ENCODE measurements around the gene GRID2.

GRID2 gene

DNA sequence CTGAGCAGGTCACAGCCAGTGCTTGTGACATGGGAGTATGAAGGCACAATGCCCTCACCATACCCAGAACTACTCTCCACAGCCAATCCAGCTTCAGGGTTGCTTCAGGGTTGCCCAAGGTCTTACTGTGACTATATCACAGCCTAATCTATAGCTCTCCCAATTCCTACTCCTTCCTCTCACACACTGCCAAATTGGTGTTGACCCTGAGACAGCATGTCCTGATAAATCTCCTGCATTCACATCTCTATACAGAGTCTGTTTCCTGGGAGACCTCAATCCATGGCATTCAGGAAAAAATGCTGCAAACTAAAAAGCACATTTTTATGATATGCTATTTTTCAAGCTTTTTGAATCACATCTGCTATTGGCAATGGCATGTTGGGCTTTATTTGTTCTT, 456.7 kb downstream of the GRID2 start:
- Histone ChIP-seq H3K9me3 (ENCODE audit: insufficient read depth, low read depth, low read length) (no peaks in the 10 kb centered on the region), H3K4me1 (ENCODE audit: insufficient read depth, low read length) (0 out of 2 replicates have a peak, but pooled peaks cover 5% of the 10 kb centered on the region), H3K27me3 (ENCODE audit: insufficient read depth, low read length) (no peaks in the 10 kb centered on the region), H3K9ac (ENCODE audit: low read depth, low read length) (no peak overlapping the region), H3K27ac (ENCODE audit: low read length) (no peak overlapping the region), H3K36me3 (ENCODE audit: insufficient read depth, low read depth, low read length) (no peaks in the 10 kb centered on the region), H3K4me3 (ENCODE audit: low read length) (no peak overlapping the region)

DNA sequence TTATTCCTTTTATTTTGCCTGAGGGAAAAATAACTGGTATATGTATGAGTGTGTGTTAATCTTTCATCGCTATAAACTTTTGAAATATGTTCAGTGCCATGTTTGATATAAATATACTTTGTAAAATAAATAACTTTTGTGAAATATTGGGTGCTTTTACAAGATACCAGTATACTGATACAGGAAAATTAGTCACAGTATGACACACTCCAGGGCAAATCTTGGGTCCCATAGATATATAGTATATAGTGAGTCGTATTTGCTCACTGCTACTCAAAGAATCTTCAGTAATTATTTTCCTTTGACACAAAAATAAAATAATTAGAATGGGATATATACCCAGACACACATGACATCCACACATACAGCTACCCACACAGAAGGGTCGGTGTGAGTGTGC, 472.3 kb downstream of the GRID2 start:
- Histone ChIP-seq H3K4me3 (ENCODE audit: low read length) (no peak overlapping the region), H3K27ac (ENCODE audit: low read length) (no peak overlapping the region), H3K9ac (ENCODE audit: low read depth, low read length) (no peak overlapping the region), H3K36me3 (ENCODE audit: insufficient read depth, low read depth, low read length) (no peaks in the 10 kb centered on the region), H3K9me3 (ENCODE audit: insufficient read depth, low read depth, low read length) (no peaks in the 10 kb centered on the region), H3K4me1 (ENCODE audit: insufficient read depth, low read length) (no peaks in the 10 kb centered on the region), H3K27me3 (ENCODE audit: insufficient read depth, low read length) (no peaks in the 10 kb centered on the region)

DNA sequence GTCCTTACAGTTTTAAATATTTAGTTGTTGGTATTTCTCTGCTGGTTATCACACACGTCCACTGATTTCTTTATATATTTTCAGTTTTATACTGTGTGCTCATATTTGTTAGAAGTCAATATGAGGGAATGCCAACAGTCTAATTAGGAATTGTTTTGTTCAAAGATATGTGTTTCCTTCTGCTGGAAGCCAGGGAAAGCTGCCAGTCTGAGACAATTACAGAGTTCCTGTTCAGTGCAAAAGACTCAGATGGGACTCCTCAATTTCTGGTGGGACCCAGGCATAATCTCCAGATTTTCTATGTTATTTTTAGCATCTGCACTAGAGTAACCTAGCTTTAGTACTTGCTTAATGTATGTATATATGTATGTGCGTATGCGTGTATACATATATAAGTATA, 486.0 kb downstream of the GRID2 start:
- no peak overlapping the region for H3K9ac ChIP-seq (ENCODE audit: low read depth, low read length)
- H3K9me3 ChIP-seq (ENCODE audit: insufficient read depth, low read depth, low read length): no peaks in the 10 kb centered on the region
- no peaks in the 10 kb centered on the region for H3K27me3 ChIP-seq (ENCODE audit: insufficient read depth, low read length)
- H3K36me3 ChIP-seq (ENCODE audit: insufficient read depth, low read depth, low read length): no peaks in the 10 kb centered on the region
- no peak overlapping the region for H3K4me3 ChIP-seq (ENCODE audit: low read length)
- H3K4me1 ChIP-seq (ENCODE audit: insufficient read depth, low read length): no peaks in the 10 kb centered on the region
- H3K27ac ChIP-seq (ENCODE audit: low read length): no peak overlapping the region

DNA sequence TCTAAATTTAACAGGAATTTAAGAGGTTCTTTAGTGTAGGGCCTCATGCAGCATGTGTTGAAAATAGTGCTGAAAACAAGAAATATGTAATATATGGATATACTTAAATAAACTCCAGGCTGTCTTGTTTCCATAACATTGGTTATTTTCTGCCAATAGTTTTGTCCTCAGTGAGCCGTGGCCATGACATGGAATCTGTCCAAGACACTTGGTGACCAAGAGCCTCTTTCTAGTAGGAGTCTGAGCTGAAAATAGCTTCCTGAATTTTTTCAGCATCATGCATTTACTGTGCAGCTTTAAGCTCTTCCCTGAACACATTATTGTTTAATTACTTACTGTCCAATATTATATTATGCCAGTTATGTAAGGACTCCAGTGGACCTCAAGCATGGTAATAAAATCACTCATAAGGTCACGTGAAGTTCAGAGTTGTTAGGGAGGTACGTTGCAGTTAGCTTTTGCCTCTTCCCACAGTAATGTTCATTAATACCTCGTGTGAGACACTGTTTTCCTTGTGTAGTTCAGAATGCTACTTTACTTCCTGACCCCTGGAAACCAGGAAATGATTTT, 488.2 kb downstream of the GRID2 start:
- Histone ChIP-seq H3K4me3 (ENCODE audit: low read length) (no peak overlapping the region), H3K27me3 (ENCODE audit: insufficient read depth, low read length) (no peaks in the 10 kb centered on the region), H3K9me3 (ENCODE audit: insufficient read depth, low read depth, low read length) (no peaks in the 10 kb centered on the region), H3K27ac (ENCODE audit: low read length) (no peak overlapping the region), H3K36me3 (ENCODE audit: insufficient read depth, low read depth, low read length) (no peaks in the 10 kb centered on the region), H3K4me1 (ENCODE audit: insufficient read depth, low read length) (no peaks in the 10 kb centered on the region), H3K9ac (ENCODE audit: low read depth, low read length) (no peak overlapping the region)

DNA sequence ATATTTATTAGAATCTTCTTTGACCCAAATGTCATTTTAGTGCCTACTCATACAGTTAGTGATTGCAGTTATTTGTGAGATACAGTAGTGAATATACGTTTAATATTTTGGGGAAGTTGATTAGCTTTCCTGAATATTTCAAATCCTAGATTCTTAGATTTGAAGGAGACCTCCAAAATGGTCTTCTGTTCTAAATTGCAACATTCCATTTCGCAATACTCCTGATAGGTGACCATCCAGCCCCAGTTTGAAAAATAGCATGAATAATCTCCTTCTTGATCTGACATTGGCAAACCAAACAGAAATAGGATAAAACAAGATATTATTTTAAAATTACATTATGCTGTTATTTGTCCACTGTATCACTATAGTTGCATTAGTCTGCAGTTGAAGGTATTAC, 505.6 kb downstream of the GRID2 start:
- no peaks in the 10 kb centered on the region for H3K36me3 ChIP-seq (ENCODE audit: insufficient read depth, low read depth, low read length)
- H3K27me3 ChIP-seq (ENCODE audit: insufficient read depth, low read length): no peaks in the 10 kb centered on the region
- H3K9me3 ChIP-seq (ENCODE audit: insufficient read depth, low read depth, low read length): no peaks in the 10 kb centered on the region
- no peak overlapping the region for H3K4me3 ChIP-seq (ENCODE audit: low read length)
- no peak overlapping the region for H3K27ac ChIP-seq (ENCODE audit: low read length)
- no peak overlapping the region for H3K9ac ChIP-seq (ENCODE audit: low read depth, low read length)
- no peaks in the 10 kb centered on the region for H3K4me1 ChIP-seq (ENCODE audit: insufficient read depth, low read length)

DNA sequence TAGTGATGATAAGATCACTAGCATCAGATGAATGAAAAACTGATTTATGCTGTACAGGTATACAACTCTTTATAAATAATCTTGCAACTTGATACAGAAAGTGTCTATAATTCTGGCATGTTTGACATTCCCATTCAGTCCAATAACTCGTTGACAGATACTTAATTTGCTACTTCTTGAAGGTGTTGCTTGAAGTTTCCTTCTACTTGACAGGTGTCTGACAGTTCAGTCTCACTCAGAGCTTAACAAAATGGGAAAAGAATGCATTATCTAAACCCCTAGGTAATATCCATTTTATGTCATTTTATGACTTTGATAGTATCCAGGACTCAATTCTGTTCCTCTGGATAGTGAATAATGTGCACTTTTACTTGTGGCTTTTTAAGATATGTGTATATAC, 508.9 kb downstream of the GRID2 start:
- no peak overlapping the region for H3K4me3 ChIP-seq (ENCODE audit: low read length)
- no peak overlapping the region for H3K27ac ChIP-seq (ENCODE audit: low read length)
- no peaks in the 10 kb centered on the region for H3K4me1 ChIP-seq (ENCODE audit: insufficient read depth, low read length)
- no peaks in the 10 kb centered on the region for H3K36me3 ChIP-seq (ENCODE audit: insufficient read depth, low read depth, low read length)
- H3K27me3 ChIP-seq (ENCODE audit: insufficient read depth, low read length): no peaks in the 10 kb centered on the region
- no peaks in the 10 kb centered on the region for H3K9me3 ChIP-seq (ENCODE audit: insufficient read depth, low read depth, low read length)
- no peak overlapping the region for H3K9ac ChIP-seq (ENCODE audit: low read depth, low read length)

DNA sequence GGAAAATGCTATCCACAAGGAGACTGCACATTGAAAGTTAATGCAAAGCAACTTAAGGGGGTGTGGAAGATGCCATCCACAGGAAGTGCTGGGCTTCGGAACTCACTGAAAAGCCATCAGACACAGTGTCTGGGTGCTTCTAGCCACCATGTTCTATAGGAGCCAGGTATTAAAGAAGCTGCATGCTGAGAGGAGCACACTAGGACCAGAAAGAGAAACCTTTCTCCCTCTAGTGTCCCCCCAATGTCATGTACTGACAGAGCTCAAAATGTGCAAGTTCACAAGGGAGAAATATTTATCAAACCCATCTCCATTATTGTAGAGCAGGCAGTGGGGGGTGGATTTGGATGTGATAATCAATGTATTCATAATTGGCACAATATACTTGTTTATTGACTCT, 510.9 kb downstream of the GRID2 start:
- Histone ChIP-seq H3K36me3 (ENCODE audit: insufficient read depth, low read depth, low read length) (no peaks in the 10 kb centered on the region), H3K27me3 (ENCODE audit: insufficient read depth, low read length) (no peaks in the 10 kb centered on the region), H3K4me3 (ENCODE audit: low read length) (no peak overlapping the region), H3K9ac (ENCODE audit: low read depth, low read length) (no peak overlapping the region), H3K27ac (ENCODE audit: low read length) (no peak overlapping the region), H3K9me3 (ENCODE audit: insufficient read depth, low read depth, low read length) (no peaks in the 10 kb centered on the region), H3K4me1 (ENCODE audit: insufficient read depth, low read length) (no peaks in the 10 kb centered on the region)

DNA sequence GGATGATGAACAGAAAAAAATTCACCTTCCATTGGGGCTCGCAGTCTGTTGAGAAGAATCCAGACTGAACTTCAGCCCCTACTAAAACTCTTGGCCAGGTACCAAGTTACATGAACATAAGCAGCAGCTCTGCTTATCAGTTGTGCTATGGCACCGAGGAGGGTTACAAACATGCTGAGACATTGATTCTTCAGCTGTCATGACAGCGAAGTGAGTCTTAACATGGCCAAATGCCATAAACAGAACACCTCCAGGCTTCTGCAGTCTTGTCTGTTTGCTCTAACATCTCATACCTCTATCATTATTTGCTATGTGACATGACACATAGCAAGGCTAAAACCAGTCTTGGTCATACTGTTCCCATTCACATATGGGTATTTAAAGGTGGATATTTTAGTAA, 521.5 kb downstream of the GRID2 start:
- Histone ChIP-seq H3K36me3 (ENCODE audit: insufficient read depth, low read depth, low read length) (no peaks in the 10 kb centered on the region), H3K9ac (ENCODE audit: low read depth, low read length) (no peak overlapping the region), H3K27ac (ENCODE audit: low read length) (no peak overlapping the region), H3K4me3 (ENCODE audit: low read length) (no peak overlapping the region), H3K27me3 (ENCODE audit: insufficient read depth, low read length) (no peaks in the 10 kb centered on the region), H3K4me1 (ENCODE audit: insufficient read depth, low read length) (no peaks in the 10 kb centered on the region), H3K9me3 (ENCODE audit: insufficient read depth, low read depth, low read length) (no peaks in the 10 kb centered on the region)

DNA sequence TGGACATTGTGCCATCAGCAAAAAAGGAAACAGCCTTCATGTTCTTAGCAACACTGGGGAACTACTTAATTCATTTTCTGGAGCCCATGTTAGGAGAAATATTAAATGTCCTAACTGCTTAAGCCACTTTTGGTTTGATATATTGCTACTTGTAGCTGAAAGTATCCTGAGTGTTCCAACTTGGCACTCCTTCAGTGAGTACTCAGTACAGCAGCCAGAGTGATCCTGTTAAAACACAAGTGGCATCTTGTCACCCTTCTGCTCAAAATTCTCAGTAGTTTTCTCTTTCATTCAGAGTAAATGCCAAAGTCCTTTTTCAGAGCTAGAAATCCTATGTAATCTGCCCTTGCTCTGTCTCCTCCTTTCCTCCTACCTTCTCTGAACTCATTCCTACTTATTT, 522.0 kb downstream of the GRID2 start:
- H3K4me3 ChIP-seq (ENCODE audit: low read length): no peak overlapping the region
- H3K27ac ChIP-seq (ENCODE audit: low read length): no peak overlapping the region
- H3K27me3 ChIP-seq (ENCODE audit: insufficient read depth, low read length): no peaks in the 10 kb centered on the region
- H3K4me1 ChIP-seq (ENCODE audit: insufficient read depth, low read length): no peaks in the 10 kb centered on the region
- H3K9me3 ChIP-seq (ENCODE audit: insufficient read depth, low read depth, low read length): no peaks in the 10 kb centered on the region
- no peak overlapping the region for H3K9ac ChIP-seq (ENCODE audit: low read depth, low read length)
- H3K36me3 ChIP-seq (ENCODE audit: insufficient read depth, low read depth, low read length): no peaks in the 10 kb centered on the region

DNA sequence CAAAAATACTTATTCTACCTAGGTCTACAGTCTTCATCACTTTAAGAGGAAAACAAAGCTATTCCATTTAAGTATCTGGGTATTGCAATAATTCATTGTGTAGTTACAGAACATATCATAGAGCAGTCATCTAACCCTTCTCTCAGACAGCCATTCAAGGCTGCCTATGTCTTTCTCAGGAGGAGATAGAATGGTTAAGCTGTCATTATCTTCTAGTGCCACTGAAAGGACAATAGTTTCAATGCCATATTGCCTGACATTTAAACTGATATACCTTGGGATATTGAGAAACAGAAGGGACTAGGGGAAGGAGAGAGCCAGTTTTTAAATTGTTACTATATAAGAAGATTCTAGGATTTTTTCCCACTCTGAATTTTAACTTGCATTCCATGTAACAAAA, 527.0 kb downstream of the GRID2 start:
- Histone ChIP-seq H3K27ac (ENCODE audit: low read length) (no peak overlapping the region), H3K36me3 (ENCODE audit: insufficient read depth, low read depth, low read length) (no peaks in the 10 kb centered on the region), H3K4me3 (ENCODE audit: low read length) (no peak overlapping the region), H3K9ac (ENCODE audit: low read depth, low read length) (no peak overlapping the region), H3K27me3 (ENCODE audit: insufficient read depth, low read length) (no peaks in the 10 kb centered on the region), H3K4me1 (ENCODE audit: insufficient read depth, low read length) (no peaks in the 10 kb centered on the region), H3K9me3 (ENCODE audit: insufficient read depth, low read depth, low read length) (no peaks in the 10 kb centered on the region)

DNA sequence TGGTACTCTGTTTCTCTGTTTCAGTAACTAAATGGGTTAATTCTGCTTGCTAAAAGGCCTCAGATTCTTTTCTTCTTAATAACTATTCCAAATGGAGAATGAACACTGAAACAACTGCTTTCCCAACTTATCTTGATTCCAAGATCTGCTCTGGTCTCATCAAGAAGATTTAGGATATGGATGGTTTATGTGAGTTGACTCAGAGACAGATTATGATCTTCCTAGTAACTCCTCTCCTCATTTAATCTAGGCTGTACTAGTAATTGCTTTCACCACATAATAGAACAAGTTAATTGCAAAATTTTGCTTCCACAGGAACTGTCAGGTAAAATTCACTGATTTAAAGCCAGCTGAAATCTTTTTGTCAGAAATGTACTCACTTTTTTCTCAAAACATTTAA, 537.1 kb downstream of the GRID2 start:
- no peak overlapping the region for H3K9ac ChIP-seq (ENCODE audit: low read depth, low read length)
- peaks cover 4% of the 10 kb centered on the region; the same call in 1 of the 2 replicates for H3K4me1 ChIP-seq (ENCODE audit: insufficient read depth, low read length)
- H3K4me3 ChIP-seq (ENCODE audit: low read length): no peak overlapping the region
- no peak overlapping the region for H3K27ac ChIP-seq (ENCODE audit: low read length)
- H3K9me3 ChIP-seq (ENCODE audit: insufficient read depth, low read depth, low read length): no peaks in the 10 kb centered on the region
- no peaks in the 10 kb centered on the region for H3K27me3 ChIP-seq (ENCODE audit: insufficient read depth, low read length)
- H3K36me3 ChIP-seq (ENCODE audit: insufficient read depth, low read depth, low read length): no peaks in the 10 kb centered on the region

DNA sequence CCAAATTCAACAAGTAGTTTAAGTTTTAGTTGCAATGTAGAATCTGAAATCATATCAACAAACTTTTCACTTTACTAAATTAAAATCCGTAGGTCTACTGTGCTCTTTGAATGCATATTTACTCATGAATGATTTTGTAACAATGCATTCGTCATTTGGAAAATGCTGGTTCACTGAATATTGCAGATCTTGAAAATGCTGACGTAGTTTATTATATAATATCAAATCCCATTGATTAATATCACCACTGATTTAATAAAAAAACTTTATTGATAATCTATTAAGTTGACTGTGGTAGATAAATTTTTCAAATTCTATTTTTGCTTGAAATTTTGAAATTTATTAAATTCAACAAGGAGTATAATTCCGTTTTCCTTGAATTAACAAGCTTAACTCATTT, 540.0 kb downstream of the GRID2 start:
- Histone ChIP-seq H3K4me3 (ENCODE audit: low read length) (no peak overlapping the region), H3K4me1 (ENCODE audit: insufficient read depth, low read length) (peaks cover 8% of the 10 kb centered on the region; the same call in 1 of the 2 replicates), H3K27me3 (ENCODE audit: insufficient read depth, low read length) (no peaks in the 10 kb centered on the region), H3K9me3 (ENCODE audit: insufficient read depth, low read depth, low read length) (no peaks in the 10 kb centered on the region), H3K27ac (ENCODE audit: low read length) (no peak overlapping the region), H3K36me3 (ENCODE audit: insufficient read depth, low read depth, low read length) (no peaks in the 10 kb centered on the region), H3K9ac (ENCODE audit: low read depth, low read length) (no peak overlapping the region)

DNA sequence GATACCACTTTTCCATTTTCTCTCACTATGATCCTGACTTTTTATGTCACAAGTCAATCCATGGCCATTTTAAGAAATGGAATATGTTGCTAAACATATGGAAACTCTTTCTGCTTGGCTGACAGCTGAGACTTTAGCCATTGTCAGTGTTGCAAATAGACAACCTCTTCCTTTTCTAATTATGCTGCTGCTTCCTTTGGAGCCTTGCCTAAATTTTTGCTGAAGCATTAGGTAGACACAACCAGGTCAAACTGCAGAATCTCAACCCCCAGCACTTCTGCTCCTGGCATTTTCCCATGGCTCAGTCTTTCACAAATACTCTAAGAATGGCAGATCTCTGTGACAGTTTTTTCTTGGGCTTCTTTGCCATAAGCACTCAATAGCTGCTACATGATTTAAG, 543.3 kb downstream of the GRID2 start:
- no peak overlapping the region for H3K4me3 ChIP-seq (ENCODE audit: low read length)
- peaks cover 7% of the 10 kb centered on the region; the same call in 1 of the 2 replicates for H3K4me1 ChIP-seq (ENCODE audit: insufficient read depth, low read length)
- H3K9ac ChIP-seq (ENCODE audit: low read depth, low read length): no peak overlapping the region
- no peak overlapping the region for H3K27ac ChIP-seq (ENCODE audit: low read length)
- H3K9me3 ChIP-seq (ENCODE audit: insufficient read depth, low read depth, low read length): no peaks in the 10 kb centered on the region
- H3K27me3 ChIP-seq (ENCODE audit: insufficient read depth, low read length): no peaks in the 10 kb centered on the region
- no peaks in the 10 kb centered on the region for H3K36me3 ChIP-seq (ENCODE audit: insufficient read depth, low read depth, low read length)
